ENCODE results near the gene GPC3. TPM values are rescaled to one million over a fixed set of nuclear protein-coding genes. Genes with fewer than 3 reads are reported as not detected.

Gene GPC3
- polyA plus RNA-seq, 4 donors, result 980 to 2,545 (median 1,382) TPM

DNA sequence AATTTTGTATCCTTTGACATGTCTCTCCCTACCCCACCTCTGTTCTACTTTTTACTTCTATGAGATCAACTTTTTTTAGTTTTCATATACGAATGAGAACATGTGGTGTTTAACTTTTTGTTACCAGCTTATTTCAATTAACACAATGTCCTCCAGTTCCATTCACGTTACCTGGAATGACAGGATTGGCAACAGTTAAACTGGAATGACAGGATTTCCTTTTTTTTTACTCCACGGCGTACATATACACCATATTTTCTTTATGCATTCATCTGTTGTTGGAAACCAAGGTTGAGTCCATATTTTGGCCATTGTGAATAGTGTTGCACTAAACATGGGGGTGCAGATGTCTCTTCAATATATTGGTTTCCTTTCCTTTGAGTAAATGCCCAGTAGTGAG, 398.3 kb downstream of the GPC3 start:
- no peak for DNase-seq (ENCODE audit: low read depth in 4 of 4, low spot score in 3 of 4)

DNA sequence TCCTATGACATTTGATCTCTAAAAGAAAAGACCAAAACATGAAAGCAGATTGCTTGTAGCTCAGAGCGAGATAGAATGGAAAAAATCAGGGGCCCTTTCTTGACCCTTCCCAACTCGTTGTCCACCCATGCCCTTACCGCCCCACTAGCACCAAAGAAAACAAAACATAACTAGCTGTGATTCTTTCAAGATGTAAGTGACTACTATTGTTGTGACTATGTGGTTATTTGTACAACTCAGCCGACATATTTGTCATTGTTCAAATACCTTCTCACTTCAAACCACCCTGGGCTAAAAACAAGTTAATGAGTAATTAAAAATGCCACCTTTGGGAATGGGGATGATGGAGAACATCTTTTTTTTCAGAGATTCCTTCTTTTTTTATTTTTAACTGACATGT, 399.0 kb downstream of the GPC3 start:
- DNase-seq (ENCODE audit: low read depth in 4 of 4, low spot score in 3 of 4), result no peak

GRCh38 chrX:133583825-133584224, 401.6 kb downstream of the GPC3 start:
- DNase-seq (ENCODE audit: low read depth in 4 of 4, low spot score in 3 of 4), result no peak

- DNase-seq (ENCODE audit: low read depth in 4 of 4, low spot score in 3 of 4), result no peak
Measured at GRCh38 chrX:133580625-133581024, 404.8 kb downstream of the GPC3 start.

DNA sequence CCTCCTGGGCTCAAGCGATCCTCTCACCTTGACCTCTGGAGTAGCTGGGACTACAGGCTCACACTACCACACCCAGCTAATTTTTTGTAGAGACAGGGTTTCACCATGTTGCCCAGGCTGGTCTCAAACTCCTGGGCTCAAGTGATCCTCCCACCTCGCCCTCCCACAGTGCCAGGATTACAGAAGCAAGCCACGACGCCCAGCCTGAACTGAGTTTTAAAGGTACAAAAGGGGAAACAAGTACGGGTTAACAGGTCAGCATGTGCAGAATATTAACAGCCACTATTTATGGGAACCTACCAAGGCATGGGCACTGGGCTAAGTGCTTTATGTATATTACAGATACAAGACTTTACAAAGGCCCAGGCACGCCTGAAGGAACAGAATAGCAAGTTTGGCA, 405.8 kb downstream of the GPC3 start:
- DNase-seq (ENCODE audit: low read depth in 4 of 4, low spot score in 3 of 4), result no peak

GRCh38 chrX:133576876-133577275, 408.5 kb downstream of the GPC3 start:
- DNase-seq (ENCODE audit: low read depth in 4 of 4, low spot score in 3 of 4), result no peak

- no peak for DNase-seq (ENCODE audit: low read depth in 4 of 4, low spot score in 3 of 4)
Measured at GRCh38 chrX:133575501-133576136, 409.8 kb downstream of the GPC3 start.

DNA sequence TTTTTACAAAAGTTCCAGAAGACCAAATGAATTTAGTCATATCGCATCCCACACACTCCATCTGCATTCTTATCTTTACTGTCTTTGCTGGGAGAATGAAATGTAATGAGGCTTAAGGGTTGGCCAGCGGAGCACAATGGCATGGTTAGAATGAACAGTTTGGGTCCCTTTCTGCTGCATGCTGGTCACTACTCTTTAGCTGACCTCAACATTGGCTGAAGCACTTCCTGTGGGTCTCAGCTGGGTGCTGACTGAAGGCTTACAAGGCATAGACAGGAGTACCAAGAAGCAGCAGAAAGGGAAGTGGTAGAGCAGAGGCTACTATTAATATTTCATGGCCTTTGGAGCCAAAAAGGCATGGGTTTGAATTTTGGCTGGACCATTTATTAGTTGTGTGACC, 410.7 kb downstream of the GPC3 start:
- DNase-seq (ENCODE audit: low read depth in 4 of 4, low spot score in 3 of 4), result no peak

- DNase-seq (ENCODE audit: low read depth in 4 of 4, low spot score in 3 of 4), result no peak
Measured at GRCh38 chrX:133570549-133570948, 414.8 kb downstream of the GPC3 start.

DNA sequence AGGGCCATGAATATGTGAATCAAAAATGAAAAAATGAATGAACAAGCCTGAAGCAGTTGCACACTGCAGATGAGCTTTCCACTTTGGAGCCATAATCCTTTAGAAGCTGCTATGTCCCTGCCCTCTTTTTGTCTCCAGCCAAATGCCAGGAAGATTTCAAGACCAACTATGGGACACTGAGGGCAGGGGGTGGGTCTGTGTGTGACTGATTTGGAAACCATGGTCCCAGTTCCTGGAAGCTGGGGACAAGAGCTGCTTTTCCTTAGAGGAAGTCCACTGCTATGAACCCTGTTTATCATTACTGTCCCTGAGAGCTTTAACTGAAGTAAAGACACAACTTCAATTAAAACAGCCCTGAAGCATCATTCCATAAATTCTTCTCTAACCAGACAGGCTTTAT, 416.2 kb downstream of the GPC3 start:
- no peak for DNase-seq (ENCODE audit: low read depth in 4 of 4, low spot score in 3 of 4)

GRCh38 chrX:133568109-133568508, 417.3 kb downstream of the GPC3 start:
- DNase-seq (ENCODE audit: low read depth in 4 of 4, low spot score in 3 of 4), result no peak

DNA sequence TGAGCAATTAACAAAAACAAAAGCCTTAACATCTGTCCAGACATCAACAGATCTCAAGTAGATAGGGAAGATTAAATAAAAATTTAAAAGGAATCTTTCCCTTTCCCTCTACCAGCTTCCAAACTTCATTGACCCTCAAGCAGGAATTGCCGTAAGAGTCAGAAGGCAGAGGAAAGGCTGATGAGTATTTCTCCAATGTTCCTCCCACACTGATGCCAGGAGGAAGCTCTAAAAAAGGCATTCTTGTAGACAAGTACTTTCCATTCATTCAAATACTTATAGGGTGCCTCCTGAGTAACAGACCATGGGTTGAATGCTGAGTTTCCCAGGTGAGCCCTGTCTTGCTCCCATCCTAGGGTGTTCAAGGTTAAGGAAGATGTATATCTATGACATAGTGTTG, 418.5 kb downstream of the GPC3 start:
- no peak for DNase-seq (ENCODE audit: low read depth in 4 of 4, low spot score in 3 of 4)

GRCh38 chrX:133563705-133564104, 421.7 kb downstream of the GPC3 start:
- DNase-seq (ENCODE audit: low read depth in 4 of 4, low spot score in 3 of 4), result no peak

GRCh38 chrX:133561251-133561650, 424.1 kb downstream of the GPC3 start:
- DNase-seq (ENCODE audit: low read depth in 4 of 4, low spot score in 3 of 4), result no peak

DNA sequence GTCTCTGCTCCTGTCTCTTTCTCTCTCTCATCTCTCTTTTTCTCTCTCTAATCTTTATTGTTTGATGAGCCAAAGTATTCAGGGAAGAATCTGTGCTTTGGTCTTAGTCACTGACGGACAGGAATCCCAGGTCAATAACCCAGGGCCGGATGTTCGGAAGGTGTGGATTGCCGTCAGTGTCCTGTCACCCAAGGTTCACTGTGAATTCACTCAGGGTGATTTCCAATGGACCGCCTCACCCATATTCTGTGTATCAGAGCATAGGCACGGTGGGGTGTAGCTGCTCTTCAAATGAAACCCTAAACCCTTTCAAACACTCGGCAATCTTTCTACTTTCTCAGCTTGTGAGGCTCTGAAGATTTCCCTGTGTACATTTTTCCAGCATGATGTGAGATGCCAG, 425.5 kb downstream of the GPC3 start:
- DNase-seq (ENCODE audit: low read depth in 4 of 4, low spot score in 3 of 4), result no peak

DNA sequence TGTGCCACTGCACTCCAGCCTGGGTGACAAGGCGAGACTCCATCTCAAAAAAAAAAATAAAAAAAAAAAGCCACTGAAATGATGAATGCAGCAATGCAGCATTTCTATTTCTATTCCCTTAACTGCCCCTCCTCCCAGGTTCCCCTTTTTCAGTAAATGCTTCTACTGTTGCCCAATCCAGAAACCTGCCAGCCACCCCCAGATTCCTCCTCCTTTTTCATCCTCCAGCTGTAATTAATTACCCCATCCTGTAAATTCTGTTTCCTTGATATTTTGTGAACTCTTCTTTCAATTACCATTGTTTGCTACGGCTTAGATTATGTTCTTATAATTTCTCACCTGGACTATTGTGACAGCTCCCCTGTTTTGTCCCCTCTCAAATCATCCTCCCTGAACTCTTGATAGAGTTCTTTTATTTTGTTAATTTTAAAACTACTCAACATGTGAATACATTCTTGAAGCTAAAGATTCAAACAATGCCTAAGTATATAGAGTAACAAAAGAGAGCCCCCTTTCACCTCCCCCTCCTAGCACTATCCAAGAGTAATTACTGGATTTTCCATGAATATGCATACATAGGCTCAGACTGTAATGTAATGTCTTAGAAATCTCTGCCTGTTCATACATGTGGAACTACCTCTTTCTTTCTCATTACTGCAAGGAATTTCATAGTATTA, 429.5 kb downstream of the GPC3 start:
- DNase-seq (ENCODE audit: low read depth in 4 of 4, low spot score in 3 of 4), result no peak

GRCh38 chrX:133550665-133551485, 434.5 kb downstream of the GPC3 start:
- no peak for DNase-seq (ENCODE audit: low read depth in 4 of 4, low spot score in 3 of 4)

GRCh38 chrX:133549295-133549933, 436.0 kb downstream of the GPC3 start:
- no peak for DNase-seq (ENCODE audit: low read depth in 4 of 4, low spot score in 3 of 4)

- DNase-seq (ENCODE audit: low read depth in 4 of 4, low spot score in 3 of 4), result no peak
Measured at GRCh38 chrX:133546441-133546840, 439.0 kb downstream of the GPC3 start.

- DNase-seq (ENCODE audit: low read depth in 4 of 4, low spot score in 3 of 4), result no peak
Measured at GRCh38 chrX:133544778-133545177, 440.6 kb downstream of the GPC3 start.

- DNase-seq (ENCODE audit: low read depth in 4 of 4, low spot score in 3 of 4), result no peak
Measured at GRCh38 chrX:133544115-133544514, 441.3 kb downstream of the GPC3 start.

All from left renal pelvis (tissue), 4 donors.